IMR-90 (cell line): Measurements from ENCODE around the gene TMEM204. TPM values are rescaled to one million over a fixed set of nuclear protein-coding genes. Genes with fewer than 3 reads are reported as not detected.

Experiments used
- ATAC-seq: fragments of 200-7000 bp; cut with Tn5 transposase; 2 replicates; pipeline ENCODE4 v1.9.1; 2020; ENCODE audit warnings: low read depth, mild to moderate bottlenecking, moderate library complexity
- BruUV-seq: library from RNA; stranded (reverse); fragments of 400-500 nt; replicated peaks from 2 replicates; lab custom pipeline; 2021; lab: Mats Ljungman, UMichigan
- CTCF ChIA-PET: fragments of 300-600 bp; formaldehyde crosslinking; extraction: SDS; loops from one replicate; lab custom pipeline; 2021; ENCODE audit warnings: antibody characterized with exemption; lab: Yijun Ruan, JAX
- POLR2A ChIA-PET: fragments of 300-600 bp; sonication (Branson Sonifier 250); formaldehyde crosslinking; loops from one replicate; lab custom pipeline; 2022; ENCODE audit warnings: antibody characterized with exemption; ENCODE audit not compliant: unreplicated experiment; lab: Charles Lee
- DNase-seq: peaks from one replicate; pipeline ENCODE4 v3.0.0; 2013
- H2AFZ ChIP-seq: replicated peaks from 2 replicates; pipeline ENCODE3; 2013; ENCODE audit warnings: low read length, mild to moderate bottlenecking; ENCODE audit not compliant: poor library complexity
- H2AK5ac ChIP-seq: 2 replicates; pipeline ENCODE4 v1.6.1; 2013; ENCODE audit warnings: low read depth, low read length, inconsistent platforms
- H2AK9ac ChIP-seq: replicated peaks from 2 replicates; pipeline ENCODE3; 2013; ENCODE audit warnings: mild to moderate bottlenecking, low read depth, low read length, moderate library complexity; ENCODE audit not compliant: poor library complexity
- H2BK120ac ChIP-seq: 2 replicates; pipeline ENCODE4 v1.6.1; 2013; ENCODE audit warnings: low read depth, low read length, inconsistent platforms
- H2BK15ac ChIP-seq: 3 replicates; pipeline ENCODE4 v1.6.1; 2013; ENCODE audit warnings: low read depth, low read length, inconsistent platforms
- H2BK20ac ChIP-seq: 2 replicates; pipeline ENCODE4 v1.6.1; 2013; ENCODE audit warnings: low read depth, mild to moderate bottlenecking, inconsistent platforms, low read length, moderate library complexity
- H2BK5ac ChIP-seq: 2 replicates; pipeline ENCODE4 v1.6.1; 2013; ENCODE audit warnings: mild to moderate bottlenecking, low read depth, low read length, inconsistent platforms; ENCODE audit not compliant: poor library complexity, severe bottlenecking
- H3K14ac ChIP-seq: replicated peaks from 2 replicates; pipeline ENCODE4 v1.6.1; 2013; ENCODE audit warnings: low read depth, low read length, inconsistent platforms
- H3K18ac ChIP-seq: 2 replicates; pipeline ENCODE4 v1.6.1; 2013; ENCODE audit warnings: low read depth, low read length, control low read depth
- H3K23ac ChIP-seq: 2 replicates; pipeline ENCODE4 v1.6.1; 2013; ENCODE audit warnings: low read depth, low read length, inconsistent platforms
- H3K27ac ChIP-seq: 2 replicates; pipeline ENCODE4 v1.5.1; 2013; ENCODE audit warnings: mild to moderate bottlenecking, control low read depth, low read length; ENCODE audit not compliant: insufficient read depth
- H3K27me3 ChIP-seq: 2 replicates; pipeline ENCODE4 v1.6.1; 2013; ENCODE audit warnings: low read length; ENCODE audit not compliant: control insufficient read depth, insufficient read depth
- H3K36me3 ChIP-seq: 2 replicates; pipeline ENCODE4 v1.6.1; 2013; ENCODE audit warnings: low read length, mixed read lengths; ENCODE audit not compliant: control insufficient read depth, insufficient read depth
- H3K4ac ChIP-seq: 2 replicates; pipeline ENCODE4 v1.6.1; 2013; ENCODE audit warnings: low read depth, low read length, inconsistent platforms
- H3K4me1 ChIP-seq: 2 replicates; pipeline ENCODE4 v1.6.1; 2013; ENCODE audit warnings: low read length, mixed read lengths; ENCODE audit not compliant: control insufficient read depth, insufficient read depth
- H3K4me2 ChIP-seq: 2 replicates; pipeline ENCODE4 v1.6.1; 2013; ENCODE audit warnings: low read depth, mild to moderate bottlenecking, control low read depth, low read length, moderate library complexity
- H3K4me3 ChIP-seq: 2 replicates; pipeline ENCODE4 v1.5.1; 2013; ENCODE audit warnings: low read depth, mild to moderate bottlenecking, control low read depth, low read length, moderate library complexity; ENCODE audit not compliant: insufficient read depth
- H3K56ac ChIP-seq: 2 replicates; pipeline ENCODE4 v1.6.1; 2013; ENCODE audit warnings: low read length, inconsistent platforms; ENCODE audit not compliant: insufficient read depth; ENCODE audit errors: extremely low read depth
- H3K79me1 ChIP-seq, 2 experiments: 2 replicates each; pipeline ENCODE4 v1.6.1; 2013; ENCODE audit warnings: low read length in 2 of 2, inconsistent platforms in 1 of 2, low read depth in 1 of 2
- H3K9ac ChIP-seq: 2 replicates; pipeline ENCODE4 v1.6.1; 2013; ENCODE audit warnings: low read depth, low read length, control low read depth
- H3K9me1 ChIP-seq: 2 replicates; pipeline ENCODE4 v1.6.1; 2013; ENCODE audit warnings: low read length, inconsistent platforms; ENCODE audit not compliant: insufficient read depth
- H3K9me3 ChIP-seq: 2 replicates; pipeline ENCODE4 v1.6.1; 2013; ENCODE audit warnings: low read length; ENCODE audit not compliant: control insufficient read depth, insufficient read depth
- H4K20me1 ChIP-seq: 2 replicates; pipeline ENCODE4 v1.6.1; 2013; ENCODE audit warnings: low read length, inconsistent platforms; ENCODE audit not compliant: insufficient read depth
- H4K5ac ChIP-seq: 2 replicates; pipeline ENCODE4 v1.6.1; 2013; ENCODE audit warnings: mild to moderate bottlenecking, low read depth, low read length, control low read depth
- H4K8ac ChIP-seq, 2 experiments: 2 replicates each; pipeline ENCODE4 v1.6.1; 2013; ENCODE audit warnings: low read depth in 2 of 2, low read length in 2 of 2, control low read depth in 1 of 2, inconsistent platforms in 1 of 2
- H4K91ac ChIP-seq: 2 replicates; pipeline ENCODE4 v1.6.1; 2013; ENCODE audit warnings: low read depth, low read length, inconsistent platforms; ENCODE audit not compliant: insufficient read depth
- BHLHE40 ChIP-seq: fragments of 150-350 bp; IDR thresholded peaks from 2 replicates; pipeline ENCODE4 v1.6.1; 2016; ENCODE audit warnings: mild to moderate bottlenecking, low read depth, low read length
- CEBPB ChIP-seq: IDR thresholded peaks from 2 replicates; pipeline ENCODE4 v1.6.1; 2012; ENCODE audit warnings: low read depth, low read length, improper control_type of control experiment
- CHD1 ChIP-seq: IDR thresholded peaks from 2 replicates; pipeline ENCODE4 v1.6.1; 2012; ENCODE audit warnings: low read depth, low read length, improper control_type of control experiment
- CTCF ChIP-seq: conservative IDR thresholded peaks from 2 replicates; pipeline ENCODE4 v1.5.1; 2012; ENCODE audit warnings: mild to moderate bottlenecking, low read depth, low read length, improper control_type of control experiment
- FOS ChIP-seq: fragments of 150-350 bp; IDR thresholded peaks from 2 replicates; pipeline ENCODE4 v1.6.1; 2016; ENCODE audit warnings: low read depth, low read length
- MAFK ChIP-seq: IDR thresholded peaks from 2 replicates; pipeline ENCODE4 v1.6.1; 2012; ENCODE audit warnings: low read depth, low read length, improper control_type of control experiment
- MAZ ChIP-seq: IDR thresholded peaks from 2 replicates; pipeline ENCODE4 v1.6.1; 2012; ENCODE audit warnings: low read depth, mild to moderate bottlenecking, low read length, improper control_type of control experiment, moderate library complexity, borderline replicate concordance
- MXI1 ChIP-seq: IDR thresholded peaks from 2 replicates; pipeline ENCODE4 v1.6.1; 2012; ENCODE audit warnings: low read depth, mild to moderate bottlenecking, low read length, moderate library complexity, borderline replicate concordance
- NFE2L2 ChIP-seq: fragments of 150-350 bp; IDR thresholded peaks from 2 replicates; pipeline ENCODE4 v1.6.1; 2016; ENCODE audit warnings: low read depth, mild to moderate bottlenecking, low read length
- POLR2A ChIP-seq: IDR thresholded peaks from 2 replicates; pipeline ENCODE4 v1.6.1; 2012; ENCODE audit warnings: mild to moderate bottlenecking, low read depth, low read length
- RAD21 ChIP-seq: IDR thresholded peaks from 2 replicates; pipeline ENCODE4 v1.6.1; 2012; ENCODE audit warnings: low read length, improper control_type of control experiment
- RCOR1 ChIP-seq: IDR thresholded peaks from 2 replicates; pipeline ENCODE4 v1.6.1; 2012; ENCODE audit warnings: mild to moderate bottlenecking, low read length, improper control_type of control experiment; ENCODE audit not compliant: insufficient replicate concordance
- USF2 ChIP-seq: fragments of 150-350 bp; IDR thresholded peaks from 2 replicates; pipeline ENCODE4 v1.6.1; 2017; ENCODE audit warnings: mild to moderate bottlenecking, antibody characterized with exemption, low read length, low read depth
- WGBS, 2 experiments: methylation state at CpG; one replicate each; pipeline versions ENCODE4 v1.1.5 to v1.1.7; 2013; ENCODE audit warnings: missing lambda C conversion rate in 2 of 2; ENCODE audit not compliant: insufficient read length in 1 of 2; ENCODE audit errors: extremely low coverage in 2 of 2; 5-methylcytosine and 5-hydroxymethylcytosine counted together
- dilution Hi-C: fragments of 300-500 bp; cut with HindIII; formaldehyde crosslinking; loops from one replicate; pipeline ENCODE4 v1.14.3; 2018; ENCODE audit warnings: low sequenced_read_pairs; ENCODE audit not compliant: unreplicated experiment
- in situ Hi-C: fragments of 300-500 bp; cut with MboI; formaldehyde crosslinking; loops from 3 replicates; pipeline ENCODE4 v1.14.3; 2019; ENCODE audit warnings: low sequenced_read_pairs, inconsistent platforms, mixed read lengths
- intact Hi-C: fragments of 100-400 bp; cut with micrococcal nuclease; formaldehyde crosslinking; loops from 2 replicates; pipeline ENCODE4 v1.10.0; 2022
- polyA plus RNA-seq, 3 experiments: library from polyadenylated mRNA; depleted of rRNA; stranded (reverse); fragments of >200 nt; gene quantifications; 2 replicates each; pipeline ENCODE4 v1.2.3, GENCODE V29; 2012; ENCODE audit warnings: low replicate concordance in 1 of 3
- total RNA-seq: library from RNA; depleted of rRNA; stranded (reverse); fragments of >200 nt; gene quantifications from 2 replicates; pipeline ENCODE4 v1.2.3, GENCODE V29; 2012

The TMEM204 gene
- total and polyA plus RNA-seq, 2 of the 4 experiments (the other 2 are of a cell fraction): 7.0 to 12.3 TPM

- peak overlapping the region; percentile 74 for H3K4me2 ChIP-seq
- H3K9ac ChIP-seq: peak overlapping the region; percentile 67
- CTCF ChIA-PET: interaction anchor here (0.6 to 1.5 kb wide), 3 partner anchors 12 to 221 kb away, joined by 3 to 9 read pairs (median 3); no protein-coding TSS in a partner anchor
- 0 out of 2 replicates have a peak, but pooled peaks cover 3% of the 10 kb centered on the region for H4K20me1 ChIP-seq
- H2BK15ac ChIP-seq: no peak overlapping the region
- peak overlapping the region; percentile 66; the same call in 1 of the 2 replicates for H2AK5ac ChIP-seq
- H3K18ac ChIP-seq: no peak overlapping the region; the same call in 1 of the 2 replicates
- peaks cover 17% of the 10 kb centered on the region for H3K36me3 ChIP-seq
- no peak overlapping the region for H3K56ac ChIP-seq
- peak overlapping the region; percentile 89 for H3K27ac ChIP-seq
- H2AFZ ChIP-seq: peak overlapping the region; percentile 97
- peak overlapping the region; percentile 77 to 92; a peak in 3 of 4 replicates for H4K8ac ChIP-seq
- H2BK120ac ChIP-seq: peak overlapping the region; percentile 74
- peak overlapping the region; percentile 95; the same call in 1 of the 2 replicates for H3K23ac ChIP-seq
- H2BK5ac ChIP-seq: peak overlapping the region; percentile 86
- in situ Hi-C loops: no loop called here
- H3K27me3 ChIP-seq: no peaks in the 10 kb centered on the region
- peak overlapping the region; percentile 61 for H4K5ac ChIP-seq
- no peaks in the 10 kb centered on the region; the same call in 1 of the 2 replicates for H3K9me1 ChIP-seq
- peak overlapping the region; percentile 86 for H3K4ac ChIP-seq
- intact Hi-C loops: no loop called here
- dilution Hi-C loops: no loop called here
- peak overlapping the region; percentile 95 for H3K14ac ChIP-seq
- peak; percentile 11 for DNase-seq
- no peak overlapping the region for H2BK20ac ChIP-seq
- peak overlapping the region; percentile 38 for H3K4me3 ChIP-seq
- peaks cover 5 to 46% of the 10 kb centered on the region in 2 experiments; a peak in 3 of 4 replicates for H3K79me1 ChIP-seq
- POLR2A ChIA-PET: no interaction called here
- H2AK9ac ChIP-seq: peak overlapping the region; percentile 21
- peak; percentile 2 for ATAC-seq
- peak overlapping the region; percentile 79 for H4K91ac ChIP-seq
- BruUV-seq: no TSS peak
- no peaks in the 10 kb centered on the region for H3K9me3 ChIP-seq
- H3K4me1 ChIP-seq: peaks cover 17% of the 10 kb centered on the region
- WGBS, 2 experiments: 57% methylated on average over 19 of the region's 57 CpGs; no CpG with 5 or more reads in 1 of the 2 experiments
- no peak for TF ChIP-seq CEBPB
- TF ChIP-seq RCOR1: no peak
- no peak for TF ChIP-seq FOS
- no peak for TF ChIP-seq MAZ
- no peak for TF ChIP-seq CTCF
- no peak for TF ChIP-seq BHLHE40
- no peak for TF ChIP-seq CHD1
- TF ChIP-seq USF2: no peak
- no peak for TF ChIP-seq NFE2L2
- no peak for TF ChIP-seq RAD21
- TF ChIP-seq POLR2A: no peak
- no peak for TF ChIP-seq MXI1
- no peak for TF ChIP-seq MAFK
Observed at GRCh38 chr16:1534021-1535020, 855 bp downstream of the TMEM204 start.
